PFSK-1 (cell line): ENCODE data around the gene HOXC4.

ENCODE experiments used
- FOXP2 ChIP-seq: optimal IDR thresholded peaks from 2 replicates; pipeline ENCODE3; 2011; ENCODE audit warnings: borderline replicate concordance, control low read depth, inconsistent platforms; ENCODE audit not compliant: insufficient read depth; ENCODE audit errors: extremely low read length, extremely low read depth
- POLR2AphosphoS5 ChIP-seq: IDR thresholded peaks from 2 replicates; pipeline ENCODE4 v1.6.1; 2012; ENCODE audit warnings: low read depth, mild to moderate bottlenecking, control low read depth, low read length, moderate library complexity
- REST ChIP-seq, 2 experiments: IDR thresholded peaks; 2 replicates each; pipeline versions ENCODE4 v1.6.1 to v1.8.0; 2011 to 2012; ENCODE audit warnings: low read depth in 2 of 2, low read length in 2 of 2, control low read depth in 1 of 2, inconsistent platforms in 1 of 2, mild to moderate bottlenecking in 1 of 2, moderate library complexity in 1 of 2; ENCODE audit not compliant: insufficient read depth in 1 of 2
- SIN3A ChIP-seq: IDR thresholded peaks from 2 replicates; pipeline ENCODE4 v1.6.1; 2012; ENCODE audit warnings: mild to moderate bottlenecking, low read length, moderate library complexity, borderline replicate concordance; ENCODE audit not compliant: insufficient read depth
- TAF1 ChIP-seq: IDR thresholded peaks from 2 replicates; pipeline ENCODE4 v1.6.1; 2012; ENCODE audit warnings: low read length, control low read depth, borderline replicate concordance; ENCODE audit not compliant: insufficient read depth

Gene HOXC4

GRCh38 chr12:54009171-54010052 is 44.2 kb upstream of the HOXC4 start:
- TF ChIP-seq POLR2AphosphoS5 = no peak
- no peak for TF ChIP-seq SIN3A
- TF ChIP-seq TAF1 = no peak
- TF ChIP-seq FOXP2 = no peak

GRCh38 chr12:54010053-54010971 is 43.3 kb upstream of the HOXC4 start:
- TF ChIP-seq TAF1 = no peak

- TF ChIP-seq POLR2AphosphoS5 (no peak), TAF1 (no peak), REST (IDR thresholded peaks at IDR 0.05; ENCODE audit: insufficient read depth in 1 of 2, low read depth in 2 of 2, low read length in 2 of 2) (no peak), SIN3A (no peak), FOXP2 (no peak)
Observed at GRCh38 chr12:54010972-54011664, 42.5 kb upstream of the HOXC4 start.

DNA sequence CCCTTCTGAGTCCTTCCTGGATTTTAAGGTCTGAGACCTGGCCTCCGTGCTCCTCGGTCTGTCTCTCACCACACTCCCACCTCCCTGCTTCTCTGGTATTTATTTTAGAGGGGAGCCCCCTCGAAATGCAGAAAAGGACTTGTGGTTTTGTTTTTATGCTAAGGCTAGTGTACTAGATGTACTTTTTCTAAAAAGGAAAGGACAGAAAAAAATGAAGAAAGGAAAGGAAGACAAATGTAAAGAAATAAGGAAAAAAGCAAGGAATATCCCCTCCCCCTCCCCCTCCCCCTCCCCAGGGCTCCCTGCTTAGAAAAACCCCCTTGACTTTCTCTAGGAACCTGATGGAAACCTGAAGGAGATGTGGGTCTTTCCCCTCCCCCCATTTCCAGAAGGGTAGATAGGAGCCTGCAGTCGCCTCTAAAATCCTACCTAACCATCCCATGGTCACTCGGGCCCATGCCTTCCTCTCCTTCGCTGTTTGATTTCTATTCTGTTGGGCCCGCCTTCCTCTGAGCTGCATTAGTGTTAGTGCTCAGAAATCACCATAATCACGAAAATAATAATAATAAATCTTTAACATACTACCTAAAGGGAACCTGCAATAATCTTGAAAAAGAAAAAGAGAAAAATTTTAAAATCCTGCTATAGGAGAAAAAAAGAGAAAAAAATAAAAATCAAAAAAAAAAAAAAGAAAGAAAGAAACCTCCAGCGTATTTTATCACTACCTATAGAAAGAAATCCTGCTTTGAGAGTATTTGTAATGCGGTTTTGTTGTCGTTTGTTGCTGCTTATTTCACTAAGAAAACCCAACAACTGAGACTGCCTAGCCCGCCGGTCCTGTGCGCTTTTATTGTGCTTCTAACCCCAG is 41.7 kb upstream of the HOXC4 start:
- TF ChIP-seq FOXP2 = no peak
- no peak for TF ChIP-seq SIN3A
- no peak for TF ChIP-seq TAF1
- TF ChIP-seq REST (IDR thresholded peaks at IDR 0.05; ENCODE audit: insufficient read depth in 1 of 2, low read depth in 2 of 2, low read length in 2 of 2) = no peak
- no peak for TF ChIP-seq POLR2AphosphoS5

GRCh38 chr12:54012631-54013409 is 40.8 kb upstream of the HOXC4 start:
- no peak for TF ChIP-seq SIN3A
- no peak for TF ChIP-seq TAF1
- no peak for TF ChIP-seq POLR2AphosphoS5
- no peak for TF ChIP-seq FOXP2
- TF ChIP-seq REST (IDR thresholded peaks at IDR 0.05; ENCODE audit: insufficient read depth in 1 of 2, low read depth in 2 of 2, low read length in 2 of 2) = no peak
